NCI-H1930 (cell line): ENCODE results near the gene KRTDAP.
"Not testable (repeated sequence)": the region's sequence is repeated elsewhere in the genome, so short reads cannot be mapped to it uniquely, and the experiment has no call there.

Experiments used
- DNase-seq, 2 experiments: peaks; one replicate each; lab custom pipeline; 2025; lab: John Stamatoyannopoulos, UW

The KRTDAP gene

GRCh38 chr19:35484252-35485036 lies 5.8 kb downstream of the KRTDAP start:
- no peak for DNase-seq

GRCh38 chr19:35483089-35483488 lies 7.2 kb downstream of the KRTDAP start:
- DNase-seq, result no peak

DNA sequence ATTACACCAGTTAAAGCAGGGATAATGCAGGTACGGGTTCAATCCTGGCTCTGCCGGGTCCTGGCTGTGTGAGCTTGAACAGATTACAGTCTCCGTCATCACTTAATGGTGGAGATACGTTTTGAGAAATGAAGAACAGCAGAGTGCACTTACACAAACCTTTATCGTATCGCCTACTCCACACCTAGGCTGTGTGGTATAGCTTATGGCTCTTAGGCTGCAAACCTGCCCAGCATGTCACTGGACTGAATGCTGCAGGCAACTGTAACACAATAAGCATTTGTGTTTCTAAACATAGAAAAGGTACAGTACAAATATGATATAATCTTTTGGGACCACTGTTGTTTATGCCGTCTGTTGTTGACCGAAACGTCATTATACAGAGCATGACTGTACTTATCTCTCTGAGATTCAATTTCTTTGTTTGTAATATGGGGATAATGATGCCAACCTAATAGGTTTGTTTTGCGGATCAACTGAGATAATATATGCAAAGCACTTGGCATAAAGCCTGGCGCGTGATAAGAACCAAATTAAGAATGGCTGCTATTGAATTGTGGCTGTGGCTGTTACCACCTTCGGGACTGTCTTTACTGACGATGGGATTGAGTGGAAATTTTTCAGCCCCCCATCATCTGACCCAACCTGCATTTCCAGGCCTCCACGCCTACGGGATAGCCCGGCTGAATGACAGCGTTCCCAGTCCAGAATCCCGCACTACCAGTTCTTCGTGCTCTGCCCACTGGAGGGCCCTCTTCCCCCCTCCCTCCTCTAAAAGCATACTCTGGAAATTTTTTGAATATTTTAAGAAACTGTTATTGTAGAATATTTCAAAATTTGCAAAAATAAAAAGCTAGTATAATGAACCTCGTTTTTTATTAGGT lies 11.2 kb downstream of the KRTDAP start:
- DNase-seq, result no peak

DNA sequence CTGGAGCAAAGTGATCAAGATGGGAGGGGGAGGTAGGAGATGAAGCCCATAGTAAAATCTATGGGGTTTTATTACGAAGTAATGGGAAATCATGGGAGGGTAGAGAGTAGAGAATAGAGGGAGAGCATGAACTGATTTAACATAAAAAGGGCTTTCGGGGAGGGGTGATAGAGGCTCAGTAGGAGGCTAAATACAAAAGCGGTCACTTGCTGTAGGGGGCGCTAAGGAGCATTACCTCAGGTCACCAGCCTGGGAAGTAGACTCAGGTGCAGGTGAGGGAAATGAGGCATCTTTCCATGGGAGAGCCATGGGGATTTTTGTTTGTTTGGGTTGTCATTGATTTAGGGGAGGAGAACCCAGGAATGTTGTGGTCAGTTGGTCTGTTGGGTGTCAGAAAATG lies 14.1 kb downstream of the KRTDAP start:
- no peak for DNase-seq

DNA sequence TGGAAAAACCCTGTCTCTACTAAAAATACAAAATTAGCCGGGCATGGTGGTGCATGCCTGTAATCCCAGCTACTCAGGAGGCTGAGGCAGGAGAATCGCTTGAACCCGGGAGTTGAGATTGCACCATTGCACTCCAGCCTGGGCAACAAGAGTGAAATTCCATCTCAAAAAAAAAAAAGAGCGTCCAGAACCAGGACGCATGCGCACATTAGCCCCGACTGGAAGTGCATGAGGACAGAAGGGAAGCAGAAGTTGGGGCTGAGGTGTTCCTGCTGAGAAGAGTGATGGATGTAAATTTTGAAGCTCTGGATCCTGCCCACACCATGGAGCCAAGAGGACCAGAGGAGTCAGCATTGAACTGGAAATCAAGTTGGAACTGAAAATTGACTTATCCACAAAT lies 15.7 kb downstream of the KRTDAP start:
- DNase-seq, result not testable (repeated sequence)

GRCh38 chr19:35474104-35474503 lies 16.2 kb downstream of the KRTDAP start:
- DNase-seq, result no peak

DNA sequence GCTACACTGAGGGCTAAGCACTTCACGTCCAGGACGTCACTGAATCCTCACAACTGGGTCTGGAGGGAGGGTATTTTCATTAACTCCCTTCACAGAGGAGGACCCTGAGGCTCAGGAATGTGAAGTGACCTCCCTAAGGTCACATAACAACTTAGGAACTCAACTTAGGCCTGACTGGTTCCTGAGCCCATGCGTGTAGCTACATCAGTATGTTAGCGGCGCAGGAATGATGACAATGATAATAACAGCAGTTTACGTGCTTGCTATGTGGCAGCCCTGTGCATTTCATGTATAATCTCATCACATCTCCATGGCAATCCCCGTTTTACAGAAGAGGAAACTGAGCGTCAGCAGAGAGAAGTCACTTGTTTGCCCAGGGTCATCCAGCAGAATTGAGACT lies 18.3 kb downstream of the KRTDAP start:
- DNase-seq, result no peak

DNA sequence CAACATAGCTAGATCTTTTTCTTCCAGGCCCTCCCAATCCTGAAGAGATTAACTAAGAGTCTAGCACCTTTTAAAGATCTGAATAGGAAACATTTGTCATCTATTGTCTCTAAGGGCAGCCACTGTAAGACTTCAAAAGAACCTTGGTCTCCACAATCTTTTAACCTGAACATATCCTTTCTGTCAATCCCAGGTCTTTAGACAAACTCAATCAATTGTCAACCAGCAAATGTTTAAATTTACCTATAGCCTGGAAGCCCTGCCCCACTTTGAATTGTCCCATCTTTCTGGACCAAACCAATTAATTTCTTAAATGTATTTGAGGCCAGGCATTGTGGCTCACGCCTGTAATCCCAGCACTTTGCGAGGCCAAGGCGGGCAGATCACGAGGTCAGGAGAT lies 19.2 kb downstream of the KRTDAP start:
- DNase-seq, result not testable (repeated sequence)

GRCh38 chr19:35470128-35470527 lies 20.1 kb downstream of the KRTDAP start:
- DNase-seq, result no peak

DNA sequence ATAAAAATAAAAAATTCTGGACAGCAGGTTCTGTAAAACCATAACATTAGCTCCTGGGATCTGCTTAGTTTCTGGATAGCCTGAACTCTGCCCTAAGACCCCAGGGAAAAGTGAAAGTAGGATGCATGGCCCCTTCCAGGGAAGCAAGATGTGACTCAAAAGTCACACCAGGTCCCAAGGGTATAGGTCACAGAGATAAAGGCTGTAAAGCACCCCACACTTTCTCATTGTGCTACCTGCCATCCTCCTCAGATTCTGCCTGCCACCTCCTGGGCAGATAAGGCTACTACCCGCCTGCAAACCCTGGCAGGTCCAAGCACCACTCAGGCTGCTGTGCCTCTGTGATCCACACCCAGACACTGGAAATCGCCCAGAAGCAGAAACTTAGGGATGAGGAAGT lies 21.6 kb downstream of the KRTDAP start:
- no peak for DNase-seq

DNA sequence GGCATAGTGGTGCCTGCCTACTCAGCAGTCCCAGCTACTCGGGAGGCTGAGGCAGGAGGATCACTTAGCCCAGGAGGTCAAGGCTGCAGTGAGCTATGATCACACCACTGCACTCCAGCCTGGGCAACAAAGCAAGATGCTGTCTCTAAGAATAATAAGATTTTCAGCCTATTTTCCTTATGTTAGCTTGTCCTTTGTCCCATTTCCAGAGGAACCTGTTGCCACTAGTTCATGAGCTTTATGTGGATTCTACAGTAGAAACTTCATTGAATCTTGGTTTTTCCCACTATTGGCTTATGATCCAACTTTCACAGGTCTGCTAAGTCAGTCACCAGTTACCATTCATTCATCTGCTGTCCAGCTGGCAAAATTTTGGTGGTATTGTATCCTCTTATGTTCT lies 24.0 kb downstream of the KRTDAP start:
- no peak for DNase-seq

- not testable (repeated sequence) for DNase-seq
Measured at GRCh38 chr19:35462956-35463355, 27.3 kb downstream of the KRTDAP start.

DNA sequence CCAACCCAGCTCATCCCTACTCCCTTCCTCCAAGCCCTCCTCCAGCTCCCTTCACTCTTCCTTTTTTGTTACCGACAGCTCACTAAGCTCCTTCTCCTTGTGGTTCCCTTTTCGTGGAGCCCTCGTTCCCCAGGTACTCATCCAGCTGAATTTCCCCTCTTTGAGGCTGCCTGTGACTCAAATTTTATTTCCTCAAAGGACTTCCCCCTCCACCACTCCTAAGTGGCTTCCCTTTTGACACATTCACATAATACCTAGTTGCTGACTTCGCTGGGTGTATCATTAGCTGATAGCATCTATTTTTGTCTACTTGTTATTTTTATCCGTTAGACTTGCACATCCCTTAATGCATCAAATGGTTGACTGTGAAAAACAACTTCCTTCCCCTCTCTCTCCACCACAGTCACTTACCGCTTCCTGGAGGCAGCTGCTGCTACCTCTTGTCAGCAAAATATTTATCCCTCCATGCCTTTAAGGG lies 27.7 kb downstream of the KRTDAP start:
- no peak for DNase-seq

DNA sequence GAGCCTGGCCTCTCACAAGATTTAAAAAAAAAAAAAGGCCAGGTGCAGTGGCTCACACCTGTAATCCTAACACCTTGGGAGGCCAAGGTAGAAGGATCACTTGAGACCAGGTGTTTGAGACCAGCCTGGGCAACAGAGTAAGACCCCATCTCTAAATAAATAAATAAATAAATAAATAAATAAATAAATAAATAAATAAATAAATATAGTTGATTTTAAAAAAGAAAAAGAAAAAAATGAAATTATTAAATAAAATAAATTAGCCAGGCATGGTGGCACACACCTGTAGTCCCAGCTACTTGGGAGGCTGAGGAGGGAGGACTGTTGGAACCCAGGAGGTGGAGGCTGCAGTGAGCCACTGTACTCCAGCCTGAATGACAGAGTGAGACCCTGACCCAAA lies 28.5 kb downstream of the KRTDAP start:
- not testable (repeated sequence) for DNase-seq

DNA sequence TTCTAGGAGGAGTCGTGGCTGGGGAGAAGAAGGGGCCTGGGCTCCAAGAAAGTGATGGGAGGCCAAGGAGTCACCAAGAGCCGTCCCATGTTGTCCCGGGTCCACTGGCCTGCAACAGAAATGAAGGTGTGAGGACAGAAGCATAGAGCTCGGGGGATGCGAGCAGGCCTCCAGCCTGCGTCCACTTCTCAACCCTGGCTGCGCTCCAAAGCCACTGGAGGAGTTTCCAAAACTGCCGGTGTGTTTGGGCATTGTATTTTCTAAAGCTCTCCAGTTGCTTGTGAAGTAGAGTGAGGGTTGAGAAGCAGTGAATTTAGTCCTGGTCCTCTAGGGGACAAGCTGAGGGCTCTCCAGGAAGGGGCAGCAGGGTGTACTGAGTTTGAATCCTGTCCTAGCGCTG lies 29.2 kb downstream of the KRTDAP start:
- no peak for DNase-seq

GRCh38 chr19:35460608-35461007 lies 29.7 kb downstream of the KRTDAP start:
- no peak for DNase-seq

DNA sequence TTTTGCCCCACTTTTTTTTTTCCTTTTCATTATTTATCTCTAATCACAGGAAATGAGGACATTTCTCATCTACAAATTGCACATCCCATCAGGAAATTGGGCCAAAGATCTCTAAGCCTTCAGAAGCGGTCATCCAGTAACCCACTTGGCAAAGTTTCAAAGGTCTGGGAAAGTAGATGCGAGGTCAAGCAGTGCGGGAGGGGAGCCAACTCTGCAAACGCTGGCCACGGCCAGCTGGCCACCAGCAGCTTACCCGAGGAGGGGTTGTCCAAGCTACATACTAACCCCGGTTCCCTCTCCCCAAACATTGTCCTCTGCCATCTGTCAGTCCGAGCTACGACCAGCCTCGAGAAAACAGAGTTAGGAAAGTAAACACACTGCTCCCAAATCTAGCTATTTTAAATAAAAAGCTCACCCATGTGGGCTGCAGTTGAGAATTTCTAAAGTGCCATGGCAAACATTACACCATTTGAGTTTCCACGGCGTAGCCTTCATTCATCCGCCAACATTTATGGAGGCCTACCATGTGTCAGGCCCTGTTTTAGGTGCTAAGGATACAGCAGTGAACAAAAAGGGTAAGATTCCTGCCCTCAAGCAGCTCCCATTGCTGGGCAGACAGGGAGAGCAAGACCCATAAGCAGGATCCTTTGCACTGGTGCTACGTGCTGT lies 30.7 kb downstream of the KRTDAP start:
- no peak for DNase-seq

- no peak for DNase-seq
Measured at GRCh38 chr19:35458731-35459391, 31.4 kb downstream of the KRTDAP start.

DNA sequence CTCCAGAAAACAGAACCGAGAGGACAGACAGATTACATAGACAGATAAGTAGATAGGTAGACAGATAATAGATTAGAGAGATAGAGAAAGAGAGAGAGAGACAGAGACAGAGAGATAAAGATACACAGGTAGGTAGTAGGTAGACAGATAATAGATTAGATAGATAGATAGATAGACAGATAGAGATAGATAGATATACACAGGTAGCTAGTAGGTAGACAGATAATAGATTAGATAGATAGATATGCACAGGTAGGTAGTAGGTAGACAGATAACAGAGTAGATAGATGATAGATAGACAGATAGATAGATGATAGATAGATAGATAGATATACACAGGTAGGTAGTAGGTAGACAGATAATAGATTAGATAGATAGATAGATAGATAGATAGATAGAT lies 32.1 kb downstream of the KRTDAP start:
- DNase-seq, result no peak

DNA sequence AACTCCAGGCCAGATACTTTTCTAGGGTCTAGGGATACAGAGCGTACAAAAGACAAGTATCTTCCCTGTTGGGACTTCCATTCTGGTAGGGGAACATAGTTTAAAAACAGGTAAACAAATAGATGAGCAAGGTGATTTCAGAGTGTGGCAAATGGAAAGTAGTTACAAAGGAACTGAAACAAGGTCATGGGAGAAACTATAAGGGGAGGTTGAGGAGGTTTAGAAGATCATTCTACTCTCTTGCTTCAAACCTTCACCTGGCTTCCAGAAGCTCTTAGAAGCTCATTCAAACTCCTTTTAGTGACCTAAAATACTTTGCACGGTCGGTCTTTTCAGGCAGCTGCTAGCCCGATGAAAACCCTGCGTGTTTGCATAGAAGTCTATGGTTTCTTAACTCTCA lies 33.1 kb downstream of the KRTDAP start:
- DNase-seq, result no peak

DNA sequence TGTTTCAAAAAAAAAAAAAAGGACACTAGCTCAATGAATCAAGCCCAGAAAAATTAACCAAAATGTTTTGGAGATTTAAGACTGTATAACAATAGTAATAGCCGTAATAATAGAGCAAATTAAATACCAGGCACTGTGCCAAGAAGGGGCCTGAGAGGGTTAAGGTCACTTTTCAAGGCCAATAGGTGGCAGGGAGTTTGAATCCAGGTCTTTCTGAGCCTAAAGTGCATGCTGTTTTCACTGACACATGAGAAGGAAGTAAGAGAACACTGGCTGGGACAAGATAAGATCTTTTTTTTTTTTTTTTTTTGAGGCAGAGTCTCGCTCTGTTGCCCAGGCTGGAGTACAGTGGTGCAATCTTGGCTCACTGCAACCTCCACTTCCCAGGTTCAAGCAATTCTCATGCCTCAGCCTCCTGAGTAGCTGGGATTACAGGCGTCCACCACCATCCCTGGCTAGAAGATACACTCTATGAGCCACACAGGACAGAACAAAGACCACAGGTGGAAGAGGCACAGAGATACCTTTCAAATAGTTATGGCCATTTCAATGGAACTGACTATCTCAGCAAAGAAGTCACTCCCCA lies 34.6 kb downstream of the KRTDAP start:
- no peak for DNase-seq

- no peak for DNase-seq
Measured at GRCh38 chr19:35454663-35455062, 35.6 kb downstream of the KRTDAP start.
